K562 (cell line): ENCODE results near the gene CYP2B6. TPM values are rescaled to one million over a fixed set of nuclear protein-coding genes. Genes with fewer than 3 reads are reported as not detected.
A peak's percentile ranks its signal among the peaks of the same experiment; 100 is the strongest.

ENCODE experiments used
- ATF1 ChIP-seq, 2 experiments: fragments of 450-650 bp in 1 of 2; IDR thresholded peaks; 2 replicates each; pipeline ENCODE4 v1.6.1; 2016; ENCODE audit warnings: missing compliant biosample characterization in 1 of 2, missing genetic modification characterization in 1 of 2
- ATF2 ChIP-seq: sonication (generic); formaldehyde crosslinking; IDR thresholded peaks from 2 replicates; pipeline ENCODE4 v1.8.1; 2022; ENCODE audit warnings: missing genetic modification reagents
- CCNT2 ChIP-seq: IDR thresholded peaks from 2 replicates; pipeline ENCODE4 v1.6.1; 2011; ENCODE audit warnings: borderline replicate concordance, low read depth, mild to moderate bottlenecking, moderate library complexity, mixed read lengths, low read length; ENCODE audit not compliant: insufficient read length; ENCODE audit errors: extremely low read depth
- CREB1 ChIP-seq, 2 experiments: sonication (generic) in 1 of 2; formaldehyde crosslinking in 1 of 2; IDR thresholded peaks; 2 replicates each; pipeline versions ENCODE4 v1.6.1 to v1.8.0; 2012 to 2022; ENCODE audit warnings: inconsistent platforms in 1 of 2, mild to moderate bottlenecking in 1 of 2, missing genetic modification reagents in 1 of 2, moderate library complexity in 1 of 2
- DEAF1 ChIP-seq: fragments of 450-650 bp; formaldehyde crosslinking; IDR thresholded peaks from 2 replicates; pipeline ENCODE4 v1.4.0; 2020; ENCODE audit warnings: mild to moderate bottlenecking, moderate library complexity
- HMGXB4 ChIP-seq: sonication (generic); formaldehyde crosslinking; IDR thresholded peaks from 2 replicates; pipeline ENCODE4 v1.8.1; 2023; ENCODE audit warnings: mild to moderate bottlenecking, missing genetic modification reagents
- MAZ ChIP-seq, 2 experiments: fragments of 450-650 bp in 1 of 2; sonication (generic) in 1 of 2; formaldehyde crosslinking; IDR thresholded peaks in 1 of 2; conservative IDR thresholded peaks in 1 of 2; 2 replicates each; pipeline versions ENCODE4 v1.4.0 to v1.5.0; 2020; ENCODE audit warnings: mild to moderate bottlenecking in 1 of 2, missing genetic modification reagents in 1 of 2
- MCM7 ChIP-seq, 2 experiments: fragments of 450-650 bp; IDR thresholded peaks; 2 replicates each; pipeline ENCODE4 v1.6.1; 2016 to 2018
- NFE2L1 ChIP-seq: fragments of 450-650 bp; IDR thresholded peaks from 2 replicates; pipeline ENCODE4 v1.6.1; 2016; ENCODE audit warnings: missing genetic modification characterization, low read depth, mild to moderate bottlenecking, missing compliant biosample characterization, moderate library complexity, borderline replicate concordance
- PHB2 ChIP-seq: fragments of 450-650 bp; IDR thresholded peaks from 2 replicates; pipeline ENCODE4 v1.6.1; 2017; ENCODE audit warnings: low read depth
- POLR2AphosphoS5 ChIP-seq: IDR thresholded peaks from 2 replicates; pipeline ENCODE4 v1.6.1; 2011; ENCODE audit warnings: mild to moderate bottlenecking, low read depth, low read length, moderate library complexity; ENCODE audit not compliant: control insufficient read depth, insufficient read depth
- RB1 ChIP-seq: fragments of 450-650 bp; IDR thresholded peaks from 2 replicates; pipeline ENCODE4 v1.6.1; 2017; ENCODE audit warnings: low read depth, mild to moderate bottlenecking
- SMAD4 ChIP-seq: fragments of 250-450 bp; sonication (Bioruptor Pico); conservative IDR thresholded peaks from 2 replicates; pipeline ENCODE4 v1.8.0; 2021; ENCODE audit warnings: inconsistent platforms, mild to moderate bottlenecking, moderate library complexity
- TAF9B ChIP-seq: fragments of 450-650 bp; IDR thresholded peaks from 2 replicates; pipeline ENCODE4 v1.6.1; 2018; ENCODE audit warnings: mild to moderate bottlenecking; ENCODE audit not compliant: partially characterized antibody
- TBL1XR1 ChIP-seq, 2 experiments: IDR thresholded peaks; 2 replicates each; pipeline ENCODE4 v1.6.1; 2012; ENCODE audit warnings: improper control_type of control experiment in 2 of 2, low read length in 2 of 2, mild to moderate bottlenecking in 1 of 2
- TCF7 ChIP-seq: sonication (generic); IDR thresholded peaks from 2 replicates; pipeline ENCODE4 v1.6.1; 2016; ENCODE audit warnings: antibody characterized with exemption, borderline replicate concordance
- ZBTB17 ChIP-seq: fragments of 450-650 bp; formaldehyde crosslinking; IDR thresholded peaks from 2 replicates; pipeline ENCODE4 v1.4.0; 2020; ENCODE audit warnings: mild to moderate bottlenecking
- ZNF551 ChIP-seq: fragments of 250-450 bp; sonication (Bioruptor Pico); IDR thresholded peaks from 2 replicates; pipeline ENCODE4 v1.5.0; 2021; ENCODE audit warnings: mild to moderate bottlenecking, moderate library complexity
- polyA plus RNA-seq, 8 experiments: library from polyadenylated mRNA; depleted of rRNA in 4 of 8; stranded (reverse) in 5 of 8; unstranded in 3 of 8; fragments of >200 nt; fragmentation: Nextera tagmentation in 2 of 8; fragmentation: Illumina TruSeq in 1 of 8; extraction: Ambion mirVana in 2 of 8; extraction: Trizol in 1 of 8; gene quantifications; 2 replicates each; pipeline versions ENCODE4 v1.2.1 to v1.2.3, GENCODE V29; 2011 to 2014; ENCODE audit warnings: inconsistent platforms in 1 of 8, missing spikeins in 1 of 8
- total RNA-seq, 7 experiments: library from RNA; depleted of rRNA in 6 of 7; stranded (reverse); fragments of >200 nt in 6 of 7; fragmentation: Illumina TruSeq in 2 of 7; extraction: Trizol in 2 of 7; gene quantifications; 2 replicates each; pipeline versions ENCODE4 v1.2.1 to v1.2.3, GENCODE V29; 2011 to 2021; ENCODE audit warnings: low replicate concordance in 1 of 7
- TF ChIP-seq, protein P1 (sequence below): fragments of 450-650 bp; formaldehyde crosslinking; IDR thresholded peaks from 2 replicates; pipeline ENCODE4 v1.4.0; 2020; ENCODE audit warnings: mild to moderate bottlenecking, moderate library complexity

Gene CYP2B6
- total and polyA plus RNA-seq, 9 of the 15 experiments (the other 6 are each of a cell fraction or from before 2014, with no cell fraction given): 0.04 TPM; not detected in 8

DNA sequence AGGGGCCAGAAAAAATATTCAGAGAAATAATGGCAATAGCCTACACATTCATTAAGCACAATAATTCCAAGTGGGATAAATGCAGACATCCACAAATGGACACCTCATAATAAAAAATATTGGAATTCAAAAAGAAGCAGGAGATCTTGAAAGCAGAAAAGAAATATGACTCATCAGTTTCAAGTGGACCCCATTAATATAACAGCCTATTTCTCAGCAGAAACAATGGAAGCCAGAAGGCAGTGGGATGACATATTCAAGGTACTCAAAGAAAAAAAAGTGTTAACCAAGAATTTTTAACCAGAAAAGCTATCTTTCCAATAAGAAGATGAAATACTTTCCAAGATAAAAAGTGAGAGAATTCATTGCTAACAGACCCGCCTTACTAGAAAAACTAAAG, 48.7 kb downstream of the CYP2B6 start (continued):
- TF ChIP-seq DEAF1 (CRISPR knock-in tag) (no peak), MAZ (CRISPR knock-in tag; conservative IDR thresholded peaks at IDR 0.05 in 1 of 2, IDR thresholded peaks at IDR 0.05 in 1 of 2) (no peak), ATF2 (no peak), NFE2L1 (tag) (peak; percentile 37; the same call in 1 of the 2 replicates), MCM7 (IDR thresholded peaks at IDR 0.05) (no peak), TAF9B (no peak), ZBTB17 (CRISPR knock-in tag) (no peak), CREB1 (IDR thresholded peaks at IDR 0.05) (no peak), CREB1 (CRISPR knock-in tag; IDR thresholded peaks at IDR 0.05) (no peak), POLR2AphosphoS5 (no peak), CCNT2 (no peak), RB1 (no peak), ZNF551 (CRISPR knock-in tag) (no peak), HMGXB4 (no peak), TCF7 (no peak), PHB2 (no peak), ATF1 (CRISPR knock-in tag; IDR thresholded peaks at IDR 0.05) (no peak), ATF1 (tag; IDR thresholded peaks at IDR 0.05) (no peak), SMAD4 (no peak), TBL1XR1 (IDR thresholded peaks at IDR 0.05; ENCODE audit: low read length in 2 of 2) (no peak)
- TF ChIP-seq, protein P1, sequence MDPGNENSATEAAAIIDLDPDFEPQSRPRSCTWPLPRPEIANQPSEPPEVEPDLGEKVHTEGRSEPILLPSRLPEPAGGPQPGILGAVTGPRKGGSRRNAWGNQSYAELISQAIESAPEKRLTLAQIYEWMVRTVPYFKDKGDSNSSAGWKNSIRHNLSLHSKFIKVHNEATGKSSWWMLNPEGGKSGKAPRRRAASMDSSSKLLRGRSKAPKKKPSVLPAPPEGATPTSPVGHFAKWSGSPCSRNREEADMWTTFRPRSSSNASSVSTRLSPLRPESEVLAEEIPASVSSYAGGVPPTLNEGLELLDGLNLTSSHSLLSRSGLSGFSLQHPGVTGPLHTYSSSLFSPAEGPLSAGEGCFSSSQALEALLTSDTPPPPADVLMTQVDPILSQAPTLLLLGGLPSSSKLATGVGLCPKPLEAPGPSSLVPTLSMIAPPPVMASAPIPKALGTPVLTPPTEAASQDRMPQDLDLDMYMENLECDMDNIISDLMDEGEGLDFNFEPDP (CRISPR knock-in tag): no peak
